Neural cell (in vitro differentiated cells): Measurements from ENCODE around the gene SLC5A5. TPM values are rescaled to one million over a fixed set of nuclear protein-coding genes. Genes with fewer than 3 reads are reported as not detected.

ENCODE experiments used
- H2AFZ ChIP-seq: fragments of 200-600, 300-800 bp; sonication (generic), shearing (Covaris generic); 2 replicates; pipeline ENCODE4 v1.6.0; 2014; ENCODE audit warnings: low read depth, mild to moderate bottlenecking, antibody characterized with exemption, low read length, moderate library complexity
- H3F3A ChIP-seq: fragments of 200-600 bp; shearing (Covaris generic); 2 replicates; pipeline ENCODE4 v1.6.1; 2016; ENCODE audit warnings: mild to moderate bottlenecking, moderate library complexity, mixed read lengths, antibody characterized with exemption, low read length; ENCODE audit not compliant: insufficient read depth, poor library complexity, severe bottlenecking
- H3K27ac ChIP-seq: fragments of 200-600, 300-800 bp; sonication (generic), shearing (Covaris generic); 2 replicates; pipeline ENCODE4 v1.5.1; 2014; ENCODE audit warnings: mild to moderate bottlenecking, low read length, moderate library complexity
- H3K27me3 ChIP-seq: fragments of 300-800, 200-600 bp; sonication (generic), shearing (Covaris generic); 2 replicates; pipeline ENCODE4 v1.6.0; 2014; ENCODE audit warnings: mild to moderate bottlenecking, low read depth, low read length, moderate library complexity; ENCODE audit not compliant: insufficient read depth
- H3K36me3 ChIP-seq: fragments of 300-800, 200-600 bp; sonication (generic), shearing (Covaris generic); 2 replicates; pipeline ENCODE4 v1.5.1; 2014; ENCODE audit warnings: mild to moderate bottlenecking, antibody characterized with exemption, low read length, moderate library complexity; ENCODE audit not compliant: insufficient read depth
- H3K4me2 ChIP-seq: fragments of 300-800, 200-600 bp; sonication (generic), shearing (Covaris generic); 2 replicates; pipeline ENCODE4 v1.6.0; 2014; ENCODE audit warnings: mild to moderate bottlenecking, low read length
- H3K4me3 ChIP-seq: fragments of 300-800, 200-600 bp; sonication (generic), shearing (Covaris generic); 2 replicates; pipeline ENCODE4 v1.5.1; 2014; ENCODE audit warnings: mild to moderate bottlenecking, low read length, moderate library complexity
- H3K79me2 ChIP-seq: fragments of 200-600 bp; shearing (Covaris generic); replicated peaks from 2 replicates; pipeline ENCODE4 v1.6.0; 2014; ENCODE audit warnings: mild to moderate bottlenecking, low read length, moderate library complexity; ENCODE audit not compliant: insufficient read depth
- H3K9ac ChIP-seq: fragments of 300-800, 200-600 bp; sonication (generic), shearing (Covaris generic); 2 replicates; pipeline ENCODE4 v1.6.1; 2016; ENCODE audit warnings: mild to moderate bottlenecking, low read length, mixed read lengths
- H3K9me2 ChIP-seq: fragments of 200-600 bp; shearing (Covaris generic); 2 replicates; pipeline ENCODE4 v1.6.1; 2016; ENCODE audit warnings: mild to moderate bottlenecking, low read length, mixed read lengths; ENCODE audit not compliant: insufficient read depth
- H3K9me3 ChIP-seq: fragments of 200-600, 300-800 bp; sonication (generic), shearing (Covaris generic); 2 replicates; pipeline ENCODE4 v1.6.1; 2016; ENCODE audit warnings: mild to moderate bottlenecking, mixed run types, low read length, moderate library complexity, mixed read lengths
- H4K20me1 ChIP-seq: fragments of 200-600 bp; shearing (Covaris generic); 2 replicates; pipeline ENCODE4 v1.6.1; 2016; ENCODE audit warnings: mild to moderate bottlenecking, mixed run types; ENCODE audit not compliant: insufficient read depth
- CTCF ChIP-seq: fragments of 450-650 bp; IDR thresholded peaks from 2 replicates; pipeline ENCODE4 v1.5.1; 2014; ENCODE audit warnings: antibody characterized with exemption, mild to moderate bottlenecking, moderate library complexity; ENCODE audit not compliant: poor library complexity, severe bottlenecking
- EP300 ChIP-seq: fragments of 450-650 bp; conservative IDR thresholded peaks from 2 replicates; pipeline ENCODE4 v1.6.1; 2014; ENCODE audit warnings: antibody characterized with exemption, mild to moderate bottlenecking, moderate library complexity; ENCODE audit not compliant: poor library complexity, severe bottlenecking
- EZH2 ChIP-seq: fragments of 200-600, 300-800 bp; shearing (Covaris generic), sonication (generic); IDR thresholded peaks from 2 replicates; pipeline ENCODE4 v1.6.1; 2014; ENCODE audit warnings: antibody characterized with exemption, low read length, borderline replicate concordance, mild to moderate bottlenecking; ENCODE audit not compliant: insufficient read depth, poor library complexity, severe bottlenecking
- MXI1 ChIP-seq: fragments of 450-650 bp; conservative IDR thresholded peaks from 2 replicates; pipeline ENCODE4 v1.6.1; 2014; ENCODE audit warnings: antibody characterized with exemption, mild to moderate bottlenecking; ENCODE audit not compliant: poor library complexity, severe bottlenecking
- POLR2AphosphoS5 ChIP-seq: IDR thresholded peaks from 2 replicates; pipeline ENCODE4 v1.6.1; 2012
- RAD21 ChIP-seq: fragments of 450-650 bp; conservative IDR thresholded peaks from 2 replicates; pipeline ENCODE4 v1.6.1; 2014; ENCODE audit warnings: antibody characterized with exemption, mild to moderate bottlenecking, moderate library complexity
- REST ChIP-seq: IDR thresholded peaks from 2 replicates; pipeline ENCODE4 v1.6.1; 2012; ENCODE audit warnings: borderline replicate concordance
- SMC3 ChIP-seq: fragments of 450-650 bp; conservative IDR thresholded peaks from 2 replicates; pipeline ENCODE4 v1.6.1; 2014; ENCODE audit warnings: antibody characterized with exemption, mild to moderate bottlenecking, moderate library complexity; ENCODE audit not compliant: poor library complexity
- TAF1 ChIP-seq: IDR thresholded peaks from 2 replicates; pipeline ENCODE4 v1.6.1; 2012; ENCODE audit warnings: low read depth
- polyA plus RNA-seq: library from polyadenylated mRNA; depleted of rRNA; stranded (reverse); fragments of >200 nt; gene quantifications from 2 replicates; pipeline ENCODE4 v1.2.3, GENCODE V29; 2014

Gene SLC5A5
- polyA plus RNA-seq, 1 donor from 2014 or later = not detected

- Histone ChIP-seq H3F3A (no peaks in the 10 kb centered on the region), H3K9me3 (no peaks in the 10 kb centered on the region), H4K20me1 (no peaks in the 10 kb centered on the region), H3K9me2 (no peaks in the 10 kb centered on the region), H3K4me3 (no peak overlapping the region), H3K4me2 (no peak overlapping the region), H3K27ac (no peak overlapping the region), H2AFZ (no peak overlapping the region), H3K36me3 (no peaks in the 10 kb centered on the region), H3K79me2 (no peaks in the 10 kb centered on the region), H3K9ac (no peak overlapping the region), H3K27me3 (peaks cover 13% of the 10 kb centered on the region)
- TF ChIP-seq CTCF = no peak
- TF ChIP-seq EP300 = no peak
- TF ChIP-seq REST = peak; percentile 61
- TF ChIP-seq EZH2 = no peak
- TF ChIP-seq POLR2AphosphoS5 = no peak
- no peak for TF ChIP-seq MXI1
These were observed 18.0 kb downstream of the SLC5A5 start for GRCh38 chr19:17889609-17890214.

GRCh38 chr19:17893766-17894165 is 22.0 kb downstream of the SLC5A5 start:
- Histone ChIP-seq H3K9ac (no peak overlapping the region), H3K9me3 (no peaks in the 10 kb centered on the region), H3K4me2 (no peak overlapping the region), H3K79me2 (no peaks in the 10 kb centered on the region), H3F3A (no peaks in the 10 kb centered on the region), H3K27me3 (peaks cover 13% of the 10 kb centered on the region), H3K27ac (no peak overlapping the region), H2AFZ (no peak overlapping the region), H4K20me1 (no peaks in the 10 kb centered on the region), H3K36me3 (no peaks in the 10 kb centered on the region), H3K9me2 (no peaks in the 10 kb centered on the region), H3K4me3 (no peak overlapping the region)
- TF ChIP-seq EZH2 (no peak), EP300 (no peak), MXI1 (no peak), RAD21 (no peak), SMC3 (no peak), POLR2AphosphoS5 (no peak), REST (no peak), TAF1 (no peak), CTCF (no peak)
